GM13976 (cell line): ENCODE data around the gene CAPG.

Experiments
- DNase-seq: peaks from one replicate; pipeline ENCODE4 v3.0.0; 2012; ENCODE audit warnings: low spot score
- in situ Hi-C: fragments of 300-500 bp; cut with MboI; formaldehyde crosslinking; loops from one replicate; pipeline ENCODE4 v1.12.0; 2022; ENCODE audit warnings: low sequenced_read_pairs, mixed read lengths, inconsistent platforms; ENCODE audit not compliant: unreplicated experiment
- TF ChIP-seq, protein P1 (sequence below): IDR thresholded peaks from 2 replicates; pipeline ENCODE4 v1.5.1; 2012; ENCODE audit warnings: borderline replicate concordance, mild to moderate bottlenecking; ENCODE audit not compliant: insufficient read depth; ENCODE audit errors: extremely low read depth, missing control alignments, control extremely low read depth

The CAPG gene, protein sequence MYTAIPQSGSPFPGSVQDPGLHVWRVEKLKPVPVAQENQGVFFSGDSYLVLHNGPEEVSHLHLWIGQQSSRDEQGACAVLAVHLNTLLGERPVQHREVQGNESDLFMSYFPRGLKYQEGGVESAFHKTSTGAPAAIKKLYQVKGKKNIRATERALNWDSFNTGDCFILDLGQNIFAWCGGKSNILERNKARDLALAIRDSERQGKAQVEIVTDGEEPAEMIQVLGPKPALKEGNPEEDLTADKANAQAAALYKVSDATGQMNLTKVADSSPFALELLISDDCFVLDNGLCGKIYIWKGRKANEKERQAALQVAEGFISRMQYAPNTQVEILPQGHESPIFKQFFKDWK

DNA sequence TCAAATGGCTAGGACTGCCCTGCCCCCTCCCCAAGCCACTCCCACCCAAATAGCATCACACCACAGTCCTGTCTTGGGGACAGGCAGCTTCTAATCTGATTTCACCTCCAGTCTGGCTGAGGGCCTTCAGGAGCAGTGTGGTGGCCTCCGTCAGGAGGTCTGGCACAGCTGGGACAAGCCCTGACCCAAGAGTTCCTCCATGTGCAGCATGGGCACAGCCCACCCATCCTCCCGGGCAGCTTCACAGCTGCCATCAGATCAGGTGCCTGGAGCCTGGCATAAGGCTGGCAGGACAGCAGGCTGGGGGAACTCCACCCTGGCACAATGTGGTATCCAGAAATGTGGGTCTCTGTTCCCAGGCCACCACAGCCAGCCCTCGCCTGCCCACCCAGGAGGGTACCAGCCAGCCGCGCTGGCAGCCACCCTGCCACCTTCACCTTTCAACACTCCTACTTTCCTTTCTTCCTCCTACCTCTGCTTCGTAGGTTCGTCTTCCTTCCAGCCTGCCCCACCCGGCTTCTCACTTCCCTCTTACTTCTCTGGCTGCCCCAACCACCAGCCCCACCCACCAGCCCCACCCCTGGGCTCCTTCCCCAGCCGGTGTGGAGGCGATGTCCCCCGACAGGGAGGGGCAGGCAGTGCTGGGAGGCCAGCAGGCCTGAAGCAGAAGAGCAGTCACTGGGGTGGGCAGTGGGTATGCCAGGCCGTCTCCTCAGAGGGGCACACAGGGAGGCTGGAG lies at the start of gene CAPG:
Gene CAPG (minus strand): TSS at position 522 of the 739 bp plus-strand sequence. CDS start 8,221 bp downstream, outside the sequence.
- peak; percentile 88 for DNase-seq
- in situ Hi-C loops, result no loop called here

DNA sequence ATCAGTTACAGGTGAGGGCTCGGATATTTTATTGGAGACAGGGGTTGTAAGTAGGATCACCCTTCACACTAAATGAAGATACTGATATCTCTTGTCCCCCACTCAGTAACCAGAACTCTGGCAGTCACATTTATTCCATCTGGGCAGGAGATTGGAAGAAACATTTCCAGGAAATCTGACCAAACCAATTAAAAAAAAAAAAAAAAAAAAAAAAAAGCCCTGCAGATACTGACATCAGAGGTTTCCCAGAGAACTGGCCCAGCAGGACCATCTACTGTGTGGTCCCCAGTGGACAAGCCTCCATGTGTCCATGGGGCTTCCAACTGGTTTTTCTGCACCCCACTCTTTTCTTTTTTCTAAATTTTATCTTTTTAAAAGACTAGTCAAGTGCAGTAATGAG lies 49.6 kb upstream of the CAPG start:
- TF ChIP-seq, protein P1, sequence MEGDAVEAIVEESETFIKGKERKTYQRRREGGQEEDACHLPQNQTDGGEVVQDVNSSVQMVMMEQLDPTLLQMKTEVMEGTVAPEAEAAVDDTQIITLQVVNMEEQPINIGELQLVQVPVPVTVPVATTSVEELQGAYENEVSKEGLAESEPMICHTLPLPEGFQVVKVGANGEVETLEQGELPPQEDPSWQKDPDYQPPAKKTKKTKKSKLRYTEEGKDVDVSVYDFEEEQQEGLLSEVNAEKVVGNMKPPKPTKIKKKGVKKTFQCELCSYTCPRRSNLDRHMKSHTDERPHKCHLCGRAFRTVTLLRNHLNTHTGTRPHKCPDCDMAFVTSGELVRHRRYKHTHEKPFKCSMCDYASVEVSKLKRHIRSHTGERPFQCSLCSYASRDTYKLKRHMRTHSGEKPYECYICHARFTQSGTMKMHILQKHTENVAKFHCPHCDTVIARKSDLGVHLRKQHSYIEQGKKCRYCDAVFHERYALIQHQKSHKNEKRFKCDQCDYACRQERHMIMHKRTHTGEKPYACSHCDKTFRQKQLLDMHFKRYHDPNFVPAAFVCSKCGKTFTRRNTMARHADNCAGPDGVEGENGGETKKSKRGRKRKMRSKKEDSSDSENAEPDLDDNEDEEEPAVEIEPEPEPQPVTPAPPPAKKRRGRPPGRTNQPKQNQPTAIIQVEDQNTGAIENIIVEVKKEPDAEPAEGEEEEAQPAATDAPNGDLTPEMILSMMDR, result no peak
- in situ Hi-C loops, result no loop called here
- no peak for DNase-seq

More for the DNA sequence above, at the start of gene CAPG:
- TF ChIP-seq, protein P1, result no peak

DNA sequence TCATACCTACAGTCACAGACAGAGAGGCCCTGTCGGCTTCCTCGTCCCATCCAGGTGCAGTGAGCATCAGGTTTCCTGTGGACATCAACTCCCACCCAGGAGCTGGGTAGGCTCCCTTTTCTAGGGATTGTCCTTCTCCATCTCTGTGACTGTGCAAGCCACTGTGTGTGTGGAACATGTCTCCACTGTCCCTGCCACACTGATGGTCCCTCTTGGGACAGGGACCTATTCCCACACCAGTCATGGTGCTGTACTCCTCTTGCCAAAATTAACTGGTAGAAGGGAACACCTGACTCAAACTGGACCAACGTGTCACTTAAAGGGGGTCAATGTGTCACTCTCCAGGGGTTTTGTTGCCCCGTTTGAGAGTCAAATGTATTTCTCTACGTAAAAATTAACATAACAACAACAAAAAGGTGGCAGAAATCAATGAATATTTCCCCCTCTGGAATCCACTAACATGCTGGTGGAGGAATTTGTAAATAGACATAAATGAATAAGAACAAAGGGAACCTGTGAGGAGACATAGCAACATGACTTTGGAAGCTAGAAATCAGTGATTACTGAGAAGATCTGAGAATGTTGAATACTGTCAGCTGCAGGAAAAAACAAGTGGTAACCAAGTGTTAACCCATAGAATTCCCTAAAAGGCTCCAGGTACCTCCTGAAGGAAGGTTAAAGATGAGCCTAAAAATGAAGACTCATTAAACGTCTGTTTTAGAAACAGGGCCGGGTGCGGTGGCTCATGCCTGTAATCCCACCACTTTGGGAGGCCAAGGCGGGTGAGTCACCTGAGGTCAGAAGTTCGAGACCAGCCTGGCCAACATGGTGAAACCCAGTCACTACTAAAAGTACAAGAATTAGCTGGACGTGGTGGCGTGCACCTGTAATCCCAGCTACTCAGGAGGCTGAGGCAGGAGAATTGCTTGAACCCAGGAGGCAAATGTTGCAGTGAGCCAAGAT lies 48.7 kb upstream of the CAPG start:
- in situ Hi-C loops, result no loop called here
- TF ChIP-seq, protein P1, result no peak

DNA sequence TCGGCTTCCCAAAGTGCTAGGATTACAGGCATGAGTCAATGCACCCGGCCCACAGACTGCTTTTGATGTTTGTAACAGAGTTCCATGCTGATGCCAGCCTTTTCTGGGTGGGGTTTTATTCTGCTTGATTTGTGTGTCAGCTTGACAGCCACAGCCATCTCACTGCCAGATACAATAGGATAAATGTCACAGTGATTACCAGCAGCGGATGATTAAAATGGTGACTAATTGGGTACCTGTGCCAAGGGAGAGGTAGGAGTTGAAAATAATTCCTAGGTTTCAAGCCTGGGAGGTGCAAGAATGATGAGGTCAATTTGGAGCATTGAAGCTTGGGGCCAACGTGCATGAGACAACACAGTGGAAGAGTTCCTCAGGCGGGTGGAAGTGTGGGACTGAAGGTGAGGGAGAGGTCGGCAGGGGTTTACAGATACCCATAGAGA lies 47.7 kb upstream of the CAPG start:
- no peak for DNase-seq
- in situ Hi-C loops, result no loop called here
- TF ChIP-seq, protein P1, result no peak

More for the DNA sequence above, 48.7 kb upstream of the CAPG start:
- no peak for DNase-seq

DNA sequence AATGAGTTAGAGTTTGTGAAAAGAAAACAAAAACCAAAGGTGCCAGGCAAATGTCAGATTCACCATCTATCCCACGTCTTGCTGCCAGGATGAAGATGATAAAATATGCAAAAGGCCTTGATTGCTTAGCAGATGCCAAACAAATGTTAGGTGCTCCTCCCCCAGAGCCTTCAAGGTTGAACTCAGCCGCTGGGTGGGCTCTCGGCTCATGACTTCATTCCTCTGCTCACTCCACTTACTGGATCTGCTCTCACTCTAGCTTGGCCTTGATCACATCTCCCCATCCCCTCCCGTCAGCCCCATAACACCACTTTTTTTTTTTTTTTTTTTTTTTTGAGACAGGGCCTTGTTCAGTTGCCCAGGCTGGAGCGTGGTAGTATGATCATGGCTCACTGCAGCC lies 46.9 kb upstream of the CAPG start:
- TF ChIP-seq, protein P1, result no peak
- DNase-seq, result no peak

More for the DNA sequence above, 46.9 kb upstream of the CAPG start:
- in situ Hi-C loops, result no loop called here
